Breast epithelium (tissue), 3 donors: ENCODE measurements around the gene CNMD.

Source experiments
- POLR2A ChIP-seq: fragments of 450-650 bp; IDR thresholded peaks from one replicate; pipeline ENCODE4 v1.6.1; 2016; ENCODE audit warnings: antibody characterized with exemption, mild to moderate bottlenecking, moderate library complexity
- POLR2AphosphoS5 ChIP-seq, 3 donors: sonication (generic); formaldehyde crosslinking; IDR thresholded peaks; one replicate each; pipeline ENCODE4 v1.6.1; 2017; ENCODE audit warnings: antibody characterized with exemption in 3 of 3
- TF ChIP-seq, protein P1 (sequence below), 3 donors: fragments of 450-650 bp; IDR thresholded peaks; one replicate each; pipeline ENCODE4 v1.5.1; 2016 to 2017; ENCODE audit warnings: antibody characterized with exemption in 3 of 3, mild to moderate bottlenecking in 3 of 3, moderate library complexity in 3 of 3

- TF ChIP-seq POLR2A (no peak), POLR2AphosphoS5 (IDR thresholded peaks at IDR 0.05) (no peak)
- TF ChIP-seq, protein P1, sequence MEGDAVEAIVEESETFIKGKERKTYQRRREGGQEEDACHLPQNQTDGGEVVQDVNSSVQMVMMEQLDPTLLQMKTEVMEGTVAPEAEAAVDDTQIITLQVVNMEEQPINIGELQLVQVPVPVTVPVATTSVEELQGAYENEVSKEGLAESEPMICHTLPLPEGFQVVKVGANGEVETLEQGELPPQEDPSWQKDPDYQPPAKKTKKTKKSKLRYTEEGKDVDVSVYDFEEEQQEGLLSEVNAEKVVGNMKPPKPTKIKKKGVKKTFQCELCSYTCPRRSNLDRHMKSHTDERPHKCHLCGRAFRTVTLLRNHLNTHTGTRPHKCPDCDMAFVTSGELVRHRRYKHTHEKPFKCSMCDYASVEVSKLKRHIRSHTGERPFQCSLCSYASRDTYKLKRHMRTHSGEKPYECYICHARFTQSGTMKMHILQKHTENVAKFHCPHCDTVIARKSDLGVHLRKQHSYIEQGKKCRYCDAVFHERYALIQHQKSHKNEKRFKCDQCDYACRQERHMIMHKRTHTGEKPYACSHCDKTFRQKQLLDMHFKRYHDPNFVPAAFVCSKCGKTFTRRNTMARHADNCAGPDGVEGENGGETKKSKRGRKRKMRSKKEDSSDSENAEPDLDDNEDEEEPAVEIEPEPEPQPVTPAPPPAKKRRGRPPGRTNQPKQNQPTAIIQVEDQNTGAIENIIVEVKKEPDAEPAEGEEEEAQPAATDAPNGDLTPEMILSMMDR (IDR thresholded peaks at IDR 0.05) = no peak
Measured at GRCh38 chr13:52695856-52696255, 43.8 kb downstream of the CNMD start.
